Stimulated activated CD4-positive, alpha-beta T cell treated with anti-CD3 and anti-CD28 coated beads, TNF-alpha, amount 100 ng/mL, for 1 hour (primary cell): Measurements from ENCODE around the gene KCNAB2.
"Not testable (repeated sequence)": the region's sequence is repeated elsewhere in the genome, so short reads cannot be mapped to it uniquely, and the experiment has no call there.

Experiments
- DNase-seq, 3 donors: peaks; one replicate each; pipeline ENCODE4 v3.0.0-alpha.2; 2020; ENCODE audit warnings: low read depth in 3 of 3, low spot score in 1 of 3

The KCNAB2 gene

DNA sequence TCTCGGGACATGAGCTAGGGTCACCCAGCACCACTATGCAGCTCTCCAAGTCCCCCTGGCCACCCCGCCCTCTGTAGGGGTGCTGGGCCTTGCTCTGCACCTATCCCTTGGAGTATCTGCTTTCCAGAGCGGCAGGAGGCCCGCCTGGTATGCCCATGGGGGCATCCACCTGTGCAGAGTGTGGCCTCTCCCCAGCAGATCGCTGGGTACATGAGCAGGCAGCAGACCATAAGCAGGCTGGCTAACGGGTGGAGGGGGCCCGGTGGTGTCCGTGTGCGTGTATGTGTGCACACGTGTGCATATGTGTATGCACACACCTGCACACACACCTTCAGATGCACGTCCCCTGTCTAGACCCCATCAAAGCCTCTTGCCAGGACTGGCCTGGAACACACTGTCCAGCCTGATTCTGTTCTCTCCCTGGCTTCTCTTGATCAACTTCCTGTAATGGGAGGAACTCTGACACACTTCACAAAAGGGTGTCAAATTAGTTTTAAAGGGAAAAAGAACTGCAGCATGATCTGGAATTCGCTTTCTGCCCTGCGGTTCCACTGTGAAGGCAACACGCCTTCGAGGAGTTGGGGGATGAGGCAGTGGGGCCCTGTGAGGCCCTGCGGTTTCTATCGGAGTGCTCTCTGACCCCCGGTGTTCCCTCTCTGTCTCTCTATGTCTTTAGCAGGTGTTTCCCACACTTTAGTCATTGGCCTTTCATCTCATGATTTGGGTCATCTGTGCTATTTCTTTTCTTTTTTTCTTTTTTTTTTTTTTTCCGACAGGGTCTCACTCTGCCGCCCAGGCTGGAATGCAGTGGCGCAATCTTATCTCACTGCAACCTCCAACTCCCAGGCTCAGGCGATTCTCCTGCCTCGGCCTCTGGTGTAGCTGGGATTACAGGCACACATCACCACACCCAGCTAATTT is 36.3 kb upstream of the KCNAB2 start:
- no peak for DNase-seq

DNA sequence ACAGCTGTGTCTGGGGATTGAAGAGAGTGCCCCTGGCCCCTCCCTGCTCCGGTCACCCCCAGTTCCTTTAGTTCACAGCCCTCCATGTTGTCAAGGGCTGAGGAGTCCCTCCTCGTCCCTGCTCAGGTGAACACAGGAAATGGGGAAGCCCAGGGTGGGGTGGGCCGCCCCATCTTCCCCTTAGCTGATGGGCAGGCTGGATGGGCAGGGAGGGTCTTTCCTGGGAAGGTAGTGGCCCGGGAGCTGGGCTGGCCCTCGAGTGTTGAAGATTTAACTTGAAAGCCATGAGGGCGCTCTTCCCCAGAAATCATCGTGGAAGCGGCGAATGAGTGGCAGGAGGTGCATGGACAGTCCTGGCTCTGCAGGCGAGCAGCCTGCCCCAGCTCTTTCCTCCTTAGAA is 35.1 kb upstream of the KCNAB2 start:
- no peak for DNase-seq

DNA sequence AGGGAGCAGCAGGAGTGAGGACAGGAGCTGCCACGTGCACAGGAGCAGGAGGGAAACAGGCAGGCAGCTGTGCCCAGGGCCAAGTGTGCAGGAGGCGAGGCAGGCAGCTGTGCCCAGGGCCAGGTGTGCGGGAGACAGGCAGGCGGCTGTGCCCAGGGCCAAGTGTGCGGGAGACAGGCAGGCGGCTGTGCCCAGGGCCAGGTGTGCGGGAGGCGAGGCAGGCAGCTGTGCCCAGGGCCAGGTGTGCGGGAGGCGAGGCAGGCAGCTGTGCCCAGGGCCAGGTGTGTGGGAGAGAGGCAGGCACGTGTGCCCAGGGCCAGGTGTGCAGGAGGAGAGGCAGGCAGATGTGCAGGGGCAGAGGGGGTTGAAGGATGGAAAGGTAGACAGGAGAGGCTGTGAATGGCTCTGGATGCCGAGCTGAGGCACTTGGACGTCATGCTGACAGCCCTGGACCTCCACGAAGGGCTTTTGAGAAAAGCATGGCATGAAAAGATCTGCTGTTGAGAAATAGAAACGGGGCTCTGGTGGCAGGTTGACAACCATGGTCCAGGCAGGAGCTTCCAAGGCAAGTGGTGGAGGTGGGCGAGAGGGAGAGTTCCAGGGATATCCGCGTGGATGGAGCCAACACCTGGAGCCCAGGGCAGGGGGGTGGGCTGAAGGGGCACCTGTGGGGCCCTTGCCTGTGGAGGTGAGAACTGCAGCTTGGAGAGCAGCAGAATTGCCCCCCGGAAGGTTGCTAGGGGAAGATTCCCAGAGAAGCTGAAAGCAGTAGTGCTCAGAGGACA is 34.3 kb upstream of the KCNAB2 start:
- DNase-seq = no peak

DNA sequence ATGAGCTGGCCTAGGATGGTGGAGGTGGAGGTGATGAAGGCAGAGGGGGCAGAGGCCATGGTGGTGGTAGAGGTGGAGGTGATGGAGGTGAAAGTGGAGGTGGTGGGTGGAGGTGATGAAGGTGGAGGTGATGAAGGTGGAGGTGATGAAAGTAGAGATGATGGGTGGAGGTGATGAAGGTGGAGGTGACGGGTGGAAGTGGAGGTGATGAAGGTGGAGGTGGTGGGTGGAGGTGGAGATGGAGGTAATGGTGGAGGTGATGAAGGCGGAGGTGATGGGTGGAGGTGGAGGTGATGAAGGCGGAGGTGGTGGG is 33.8 kb upstream of the KCNAB2 start:
- no peak for DNase-seq

DNA sequence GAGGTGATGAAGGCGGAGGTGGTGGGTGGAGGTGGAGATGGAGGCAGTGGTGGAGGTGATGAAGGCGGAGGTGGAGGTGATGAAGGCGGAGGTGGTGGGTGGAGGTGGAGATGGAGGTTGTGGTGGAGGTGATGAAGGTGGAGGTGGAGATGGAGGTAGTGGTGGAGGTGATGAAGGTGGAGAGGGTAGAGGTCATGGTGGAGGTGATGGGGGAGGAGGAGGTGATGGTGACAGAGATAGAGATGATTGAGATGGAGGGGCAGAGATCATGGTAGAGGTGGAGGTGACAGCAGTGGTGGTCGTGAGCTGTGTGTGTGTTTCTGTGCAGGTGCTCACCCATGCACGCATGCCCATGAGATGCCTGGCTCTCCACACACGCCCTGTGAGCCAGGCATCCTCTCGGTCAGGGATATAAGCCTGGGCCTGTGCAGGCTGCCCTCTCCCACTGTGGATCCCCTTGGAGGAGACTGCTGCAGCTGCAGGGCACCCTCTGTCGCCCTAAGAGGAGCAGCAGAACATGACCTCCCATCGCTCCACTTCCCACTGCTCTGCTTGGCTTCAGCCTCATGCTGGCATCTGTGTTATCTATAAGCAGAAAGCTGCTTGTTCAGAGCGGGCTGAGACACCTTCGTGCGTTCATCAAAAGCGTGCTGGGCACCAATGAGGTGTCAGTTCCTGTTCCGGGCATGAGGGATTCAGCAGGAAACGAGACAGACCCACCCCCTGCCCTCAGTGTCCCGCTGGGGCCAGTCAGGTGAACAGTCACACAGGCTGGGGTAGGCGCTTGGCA is 33.0 kb upstream of the KCNAB2 start:
- no peak for DNase-seq

DNA sequence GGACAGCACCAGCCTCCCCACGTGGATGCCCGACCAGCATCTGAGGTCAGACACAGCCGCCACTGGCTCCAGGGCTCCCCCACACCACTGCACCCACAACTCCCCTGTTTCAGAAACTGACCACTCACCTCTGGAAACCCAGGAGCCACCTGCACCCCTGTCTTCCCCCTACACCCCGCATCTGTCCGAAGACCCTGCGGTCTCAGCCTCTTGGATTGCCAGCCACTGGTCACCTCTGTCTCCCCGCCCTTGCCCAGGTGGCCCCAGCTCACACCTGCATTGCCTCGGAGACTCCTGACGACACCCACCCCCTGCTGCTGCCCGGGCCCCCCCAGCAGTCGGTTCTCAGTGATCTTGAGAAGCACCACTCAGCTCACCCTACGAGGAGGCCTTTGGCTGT is 32.2 kb upstream of the KCNAB2 start:
- DNase-seq = no peak

DNA sequence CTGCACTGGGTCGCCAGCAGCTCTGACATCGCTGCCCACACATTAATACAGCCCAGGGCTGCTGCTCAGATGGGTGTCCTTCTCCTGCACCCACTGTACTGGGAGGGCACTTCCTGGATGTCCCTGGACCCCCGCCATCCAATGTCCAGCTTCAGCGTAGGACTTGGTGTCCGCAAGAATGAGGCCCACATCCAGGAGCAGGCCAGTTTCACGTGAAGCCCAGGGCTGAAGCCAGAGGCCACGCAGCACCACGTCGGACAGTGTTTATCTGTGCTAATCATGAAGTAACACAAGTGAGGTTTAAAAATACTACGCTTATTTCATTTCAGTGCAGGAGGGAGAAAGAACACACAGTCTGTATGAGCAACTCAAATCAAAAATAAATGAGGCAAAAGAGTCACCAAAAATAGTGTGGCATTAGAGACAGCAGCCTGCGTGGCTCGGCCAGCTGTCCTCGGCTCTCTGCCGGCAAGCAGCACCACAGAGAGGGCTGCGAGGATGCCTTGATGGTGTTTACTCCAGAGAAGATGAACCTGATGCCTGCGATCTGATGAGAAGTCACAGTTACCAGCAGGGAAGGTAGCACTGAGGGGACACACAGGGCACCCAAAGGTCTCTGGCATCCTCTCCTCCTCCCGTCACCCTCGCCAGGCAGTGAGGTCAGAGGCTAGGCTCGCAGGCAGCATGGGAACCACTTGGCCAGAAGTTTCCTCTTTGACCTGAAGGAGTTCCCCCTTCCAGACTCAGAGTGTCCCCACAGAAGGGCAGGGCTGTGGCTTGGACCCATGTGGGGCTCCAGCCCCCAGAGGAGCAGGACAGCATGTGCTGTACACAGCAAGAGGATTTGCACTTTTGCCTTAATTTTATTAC is 31.3 kb upstream of the KCNAB2 start:
- DNase-seq = no peak

DNA sequence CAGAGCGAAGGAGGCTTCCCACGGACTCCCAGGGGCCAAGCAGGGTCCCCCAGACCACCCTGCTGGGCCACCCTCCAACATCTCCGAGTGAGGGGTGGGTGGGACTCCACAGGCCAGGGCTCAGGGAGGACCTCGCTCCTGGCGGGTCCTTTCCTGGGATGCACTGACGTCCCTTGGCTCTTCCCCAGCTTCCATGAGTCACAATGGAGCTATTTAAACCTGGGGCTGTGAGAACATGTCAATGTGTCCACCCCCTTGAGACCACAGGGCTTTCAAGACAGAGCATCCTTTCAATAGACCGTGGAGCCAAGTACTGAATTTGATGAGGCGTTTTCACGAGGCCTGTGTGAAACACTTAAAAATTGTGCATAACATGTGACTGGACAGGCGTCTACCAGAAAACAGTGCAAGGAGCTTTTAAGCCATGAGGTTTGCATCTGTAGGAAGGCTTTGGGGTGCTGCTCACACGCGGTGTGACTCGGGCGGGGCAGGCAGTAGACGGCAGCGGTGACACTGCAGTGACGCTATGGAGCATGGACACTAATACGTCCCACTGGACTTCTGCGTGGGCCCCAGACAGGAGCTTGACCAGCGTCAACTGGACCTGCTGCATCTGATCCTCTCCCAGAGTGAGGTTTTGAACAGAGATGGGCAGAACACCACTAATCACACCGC is 29.4 kb upstream of the KCNAB2 start:
- DNase-seq = no peak

DNA sequence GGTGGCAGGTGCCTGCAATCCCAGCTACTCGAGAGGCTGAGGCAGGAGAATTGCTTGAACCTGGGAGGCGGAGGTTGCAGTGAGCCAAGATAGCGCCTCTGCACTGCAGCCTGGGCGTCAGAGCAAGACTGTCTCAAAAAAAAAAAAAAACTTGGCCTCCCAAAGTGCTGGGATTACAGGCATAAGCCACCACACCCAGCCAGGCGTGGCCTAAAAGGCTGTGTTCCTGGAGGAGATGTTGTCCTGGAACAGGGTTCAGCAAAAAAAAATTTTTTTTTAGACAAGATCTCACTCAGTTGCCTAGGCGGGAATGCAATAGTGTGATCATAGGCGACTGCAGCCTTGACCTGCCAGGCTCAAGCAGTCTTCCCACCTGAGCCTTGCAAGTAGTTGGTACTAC is 28.0 kb upstream of the KCNAB2 start:
- DNase-seq = not testable (repeated sequence)

DNA sequence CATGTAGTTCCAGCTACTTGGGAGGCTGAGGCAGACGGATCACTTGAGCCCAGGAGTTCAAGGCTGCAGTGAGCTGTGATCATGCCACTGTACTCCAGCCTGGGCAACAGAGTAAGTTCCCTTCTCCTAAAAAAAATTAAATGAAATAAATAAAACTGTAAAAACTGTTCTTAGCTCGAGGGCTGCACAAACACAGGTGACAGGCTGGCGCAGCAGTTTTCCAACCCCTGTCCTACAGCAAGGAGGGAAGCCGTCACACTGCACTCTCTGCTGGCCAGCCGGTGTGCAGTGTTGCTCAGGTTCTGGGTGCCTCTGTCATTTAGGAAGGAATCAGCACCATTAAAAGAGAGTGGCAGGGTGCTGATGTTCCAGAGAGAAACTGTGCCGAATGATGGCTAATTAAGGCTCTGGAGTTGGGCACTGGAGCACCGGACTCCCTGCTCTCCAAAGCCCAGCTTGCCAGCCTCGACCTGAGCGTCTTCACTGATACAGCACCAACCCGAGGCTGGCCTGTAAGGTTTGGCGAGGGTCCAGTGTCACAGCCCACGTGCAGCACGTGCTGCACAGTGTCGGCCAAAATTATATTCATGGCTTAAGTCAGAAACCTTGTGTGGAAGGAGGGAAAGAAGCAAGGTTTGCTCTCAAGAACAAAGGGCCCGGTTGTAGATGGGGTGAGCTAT is 26.4 kb upstream of the KCNAB2 start:
- DNase-seq = no peak

DNA sequence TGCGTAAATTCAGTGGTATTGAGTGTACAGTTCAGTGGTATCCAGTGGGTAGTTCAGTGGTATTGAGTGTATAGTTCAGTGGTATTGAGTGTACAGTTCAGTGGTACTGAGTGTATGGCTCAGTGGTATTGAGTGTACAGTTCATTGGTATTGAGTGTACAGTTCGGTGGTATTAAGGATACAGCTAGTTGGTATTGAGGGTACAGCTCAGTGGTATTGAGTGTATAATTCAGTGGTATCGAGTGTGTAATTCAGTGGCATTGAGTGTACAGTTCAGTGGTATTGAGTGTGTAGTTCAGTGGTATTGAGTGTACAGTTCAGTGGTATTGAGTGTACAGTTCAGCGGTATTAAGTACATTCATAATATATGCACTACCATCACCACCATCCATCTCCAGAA is 23.5 kb upstream of the KCNAB2 start:
- no peak for DNase-seq

DNA sequence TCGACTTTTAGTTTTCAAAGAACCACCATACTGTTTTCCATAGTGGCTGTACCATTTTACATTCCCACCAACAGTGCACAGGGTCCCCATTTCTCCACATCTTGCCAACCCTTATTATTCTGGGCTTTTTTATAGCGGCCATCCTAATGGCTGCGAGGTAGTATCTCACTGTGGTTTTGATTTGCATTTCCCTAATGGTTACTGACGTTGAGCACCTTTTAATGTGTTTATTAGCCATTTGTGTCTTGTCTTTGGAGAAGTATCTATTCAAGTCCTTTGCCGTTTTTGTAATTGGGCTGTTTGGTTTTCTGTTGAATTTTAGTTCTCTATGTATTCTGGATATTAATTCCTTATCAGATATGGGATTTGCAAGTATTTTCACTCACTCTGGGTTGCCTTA is 22.3 kb upstream of the KCNAB2 start:
- no peak for DNase-seq

DNA sequence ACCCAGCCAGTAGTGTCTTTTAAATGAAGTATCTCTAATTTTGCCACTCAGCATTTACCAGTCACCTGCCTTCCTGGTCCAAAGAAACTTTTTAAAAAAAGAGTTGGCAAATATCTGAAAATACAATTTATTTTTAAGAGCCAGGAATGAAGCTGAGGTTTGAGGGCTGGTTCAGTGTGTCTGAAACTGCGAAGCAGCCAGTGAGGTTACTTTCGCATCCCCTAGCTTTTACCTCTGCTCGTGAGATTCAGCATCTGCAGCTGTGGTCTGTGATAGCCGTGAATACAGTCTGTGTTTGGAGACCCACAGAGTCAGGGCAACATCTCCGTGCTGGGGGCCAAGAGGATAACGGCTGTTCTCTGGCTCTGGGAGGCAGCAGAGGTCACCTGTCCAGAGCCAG is 21.3 kb upstream of the KCNAB2 start:
- DNase-seq = no peak

DNA sequence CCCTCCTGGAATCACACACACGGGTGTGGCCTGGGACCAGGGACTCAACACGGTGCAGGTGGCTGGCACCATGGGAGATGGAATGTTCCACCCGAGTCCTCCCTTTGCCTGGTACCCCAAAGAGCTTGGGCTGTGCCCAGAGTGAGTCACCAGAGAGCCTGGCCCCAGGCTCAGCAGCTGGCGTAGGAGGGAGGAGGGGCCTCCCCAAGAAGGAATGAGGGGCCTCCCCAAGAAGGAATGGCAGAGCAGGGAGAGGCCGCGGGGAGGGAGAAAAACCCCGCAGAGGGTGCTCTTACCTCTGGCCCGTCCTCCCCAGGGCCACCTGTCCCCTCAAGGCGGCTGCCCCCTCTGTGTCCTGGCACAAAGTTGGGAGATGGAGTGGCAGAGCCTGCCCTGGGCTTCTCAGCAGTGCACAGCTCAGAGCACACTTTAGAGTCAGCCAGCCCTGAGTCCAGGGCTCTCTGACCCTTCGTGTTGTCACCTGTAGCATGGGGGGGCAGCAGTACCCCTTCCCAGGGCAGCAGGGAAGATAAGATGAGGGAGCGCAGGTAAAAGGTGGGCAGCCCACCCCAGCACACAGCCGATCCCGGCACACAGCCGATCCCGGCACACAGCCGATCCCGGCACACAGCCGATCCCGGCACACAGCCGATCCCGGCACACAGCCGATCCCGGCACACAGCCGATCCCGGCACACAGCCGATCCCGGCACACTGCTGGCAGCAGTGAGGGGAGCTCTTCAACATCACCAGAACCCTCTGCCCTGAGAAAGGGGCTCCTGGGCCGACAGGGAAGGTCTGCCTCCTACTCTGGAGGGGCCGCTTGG is 20.2 kb upstream of the KCNAB2 start:
- DNase-seq = no peak

DNA sequence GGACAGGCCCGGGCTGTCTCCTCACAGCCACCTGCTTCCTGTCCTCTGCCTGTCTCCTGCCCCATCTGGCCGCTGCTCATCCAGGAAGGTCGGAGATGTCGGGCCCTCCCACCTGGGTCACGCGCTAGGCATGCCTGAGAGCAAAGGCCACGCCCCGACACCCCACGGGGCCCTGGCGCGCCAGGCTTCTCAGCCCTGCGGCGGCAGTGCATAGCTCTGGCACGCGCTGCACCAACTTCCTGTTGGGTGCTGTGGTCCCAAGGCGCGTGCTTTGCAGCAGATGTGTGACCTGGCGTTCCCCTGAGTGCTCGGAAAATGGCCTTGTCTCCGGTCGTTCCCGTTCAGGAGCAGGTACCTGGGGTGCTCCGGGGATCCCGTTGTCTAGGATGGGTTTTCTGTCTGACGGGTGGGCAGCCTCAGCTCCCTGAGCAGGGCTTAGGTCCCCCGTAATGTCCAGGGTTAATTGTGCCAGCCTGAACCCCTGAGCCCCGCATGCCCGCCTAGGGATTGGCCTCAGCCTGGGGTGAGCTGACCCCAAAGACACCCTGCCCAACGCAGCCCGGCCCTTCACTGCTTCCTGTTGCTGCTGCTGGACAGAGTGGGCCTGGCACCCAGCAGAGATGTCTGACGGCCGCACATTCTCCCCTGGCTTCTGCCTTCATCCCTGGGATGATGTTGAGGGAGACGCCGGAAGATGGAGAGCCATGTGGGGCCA is 19.4 kb upstream of the KCNAB2 start:
- peak; percentile 82 to 85 (median 83) for DNase-seq

DNA sequence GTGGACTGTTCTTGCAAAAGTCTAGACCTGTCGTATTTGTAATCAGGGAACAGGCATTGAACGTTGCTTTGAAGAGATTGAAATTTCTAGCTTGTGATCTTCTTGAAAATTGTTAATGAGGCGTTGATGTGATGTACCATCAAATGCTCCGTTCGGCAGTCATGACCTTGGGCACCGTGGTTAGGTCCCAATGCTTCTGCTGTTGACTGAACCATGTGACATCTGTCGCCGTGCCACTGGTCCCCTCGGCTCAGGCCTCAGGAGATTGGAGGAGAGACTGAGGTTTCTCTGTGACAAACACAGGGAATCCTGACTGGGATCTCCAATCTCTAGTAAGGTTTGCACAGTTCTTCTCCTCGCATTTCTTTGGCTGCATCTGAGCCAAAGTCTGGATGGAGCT is 18.1 kb upstream of the KCNAB2 start:
- DNase-seq = no peak

DNA sequence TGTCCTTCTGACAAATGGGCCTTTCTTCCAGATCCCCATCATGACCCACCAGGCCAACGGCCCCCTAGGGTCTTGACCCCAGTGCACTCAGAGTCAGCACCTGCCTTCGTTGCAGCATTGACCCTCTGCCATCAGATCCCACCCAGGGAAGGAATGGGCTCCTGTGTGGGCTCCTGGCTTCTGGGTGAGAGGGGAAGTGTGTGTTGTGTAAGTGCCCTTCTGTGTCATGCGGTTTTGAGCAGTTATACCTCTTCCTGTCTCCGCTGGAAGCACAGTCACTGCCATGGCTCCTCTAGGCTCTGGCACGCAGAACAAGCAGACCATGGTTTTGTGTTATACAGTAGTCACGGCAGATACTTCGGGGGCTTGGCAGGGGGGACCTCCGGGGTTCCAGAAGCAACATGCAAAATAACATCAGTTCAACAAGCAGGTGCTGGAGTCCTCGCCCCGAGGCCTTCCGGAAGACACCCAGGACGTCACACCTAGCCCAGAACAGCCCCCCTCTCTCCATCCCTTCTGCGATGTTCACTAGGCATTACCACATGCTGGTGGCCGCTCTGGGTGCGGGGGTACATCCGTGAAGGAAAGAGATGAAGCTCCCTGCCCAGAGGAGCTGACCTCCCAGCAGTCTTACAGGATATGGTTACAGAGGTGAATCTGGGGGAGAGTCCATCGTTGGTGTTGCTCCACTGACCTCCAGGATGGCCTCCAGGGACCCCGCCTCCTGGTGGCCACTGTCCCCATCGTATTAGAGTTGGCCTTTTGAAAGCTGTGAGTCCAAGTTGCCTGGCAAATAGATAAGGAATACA is 17.4 kb upstream of the KCNAB2 start:
- DNase-seq = peak in 2 of 3 donors; percentile 24 to 30
